22Rv1 (cell line): ENCODE measurements around the gene FAT1.

Experiments
- H3K27ac ChIP-seq: fragments of 450-650 bp; 2 replicates; pipeline ENCODE4 v1.5.1; 2017
- CTCF ChIP-seq: fragments of 450-650 bp; IDR thresholded peaks from 2 replicates; pipeline ENCODE4 v1.5.1; 2017; ENCODE audit warnings: mild to moderate bottlenecking
- ZFX ChIP-seq: fragments of 450-650 bp; IDR thresholded peaks from 2 replicates; pipeline ENCODE4 v1.6.1; 2017; ENCODE audit warnings: antibody characterized with exemption, borderline replicate concordance

FAT1 gene

GRCh38 chr4:186563761-186564160 lies 159.9 kb downstream of the FAT1 start:
- no peak for TF ChIP-seq CTCF
- no peak for TF ChIP-seq ZFX
- H3K27ac ChIP-seq: no peak overlapping the region

DNA sequence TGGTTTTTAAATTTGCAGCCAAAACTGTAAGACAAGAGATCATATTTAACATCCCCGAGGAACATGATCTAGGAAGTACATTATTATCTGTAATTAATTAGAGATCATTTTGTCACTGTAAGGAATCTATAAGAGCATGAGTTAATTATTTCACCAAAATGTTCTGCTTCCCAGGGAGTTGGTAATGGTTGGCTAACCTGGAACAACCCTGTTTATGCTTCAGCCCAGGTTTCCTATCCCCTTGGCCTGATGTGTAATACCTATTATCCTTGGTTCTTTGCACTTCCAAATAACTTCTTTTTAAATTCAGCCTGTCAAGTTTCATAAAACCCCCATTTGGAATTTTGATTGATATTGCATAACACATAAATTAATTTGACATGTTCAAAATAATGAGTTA lies 161.9 kb downstream of the FAT1 start:
- H3K27ac ChIP-seq: no peak overlapping the region
- TF ChIP-seq ZFX: no peak

DNA sequence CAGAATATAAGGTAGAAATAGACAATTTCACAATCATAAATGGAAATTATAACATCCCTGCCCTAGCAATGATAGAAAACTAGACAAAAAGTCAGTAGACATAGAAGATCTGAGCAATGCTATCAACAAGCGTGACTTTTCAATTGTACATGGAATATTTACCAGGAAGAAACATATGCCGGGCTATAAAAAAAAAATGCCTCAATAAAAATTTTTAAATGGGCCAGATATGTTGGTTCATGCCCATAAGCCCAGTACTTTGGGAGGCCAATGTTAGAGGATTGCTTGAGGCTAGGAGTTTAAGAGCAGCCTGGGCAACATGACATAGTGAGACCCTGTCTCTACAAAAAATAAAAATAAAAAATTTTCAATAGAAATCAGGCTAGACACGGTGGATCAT lies 163.0 kb downstream of the FAT1 start:
- no peak for TF ChIP-seq CTCF
- no peak for TF ChIP-seq ZFX
- no peak overlapping the region for H3K27ac ChIP-seq

- no peak overlapping the region for H3K27ac ChIP-seq
- TF ChIP-seq ZFX (no peak), CTCF (no peak)
Observed at GRCh38 chr4:186557486-186557885, 166.2 kb downstream of the FAT1 start.

DNA sequence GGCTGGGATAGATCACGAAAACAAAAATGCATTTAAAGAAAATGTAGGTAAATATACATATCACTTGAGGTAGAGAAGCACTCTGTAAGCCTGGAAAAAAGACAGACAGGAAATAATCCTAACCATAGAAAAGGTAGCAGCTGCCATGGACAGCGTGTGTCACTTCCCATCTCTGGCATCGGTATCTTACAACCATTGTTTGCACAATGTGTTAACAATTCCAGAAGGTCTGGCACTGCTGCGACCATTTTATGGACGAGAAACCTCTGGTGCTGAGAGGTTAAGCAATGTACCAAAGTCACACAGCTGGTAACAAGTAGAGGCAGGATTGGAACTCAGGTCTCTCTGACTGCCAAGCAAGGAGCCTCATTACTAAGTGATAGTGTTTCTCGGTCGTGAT lies 166.6 kb downstream of the FAT1 start:
- TF ChIP-seq ZFX: no peak
- TF ChIP-seq CTCF: no peak
- H3K27ac ChIP-seq: no peak overlapping the region

DNA sequence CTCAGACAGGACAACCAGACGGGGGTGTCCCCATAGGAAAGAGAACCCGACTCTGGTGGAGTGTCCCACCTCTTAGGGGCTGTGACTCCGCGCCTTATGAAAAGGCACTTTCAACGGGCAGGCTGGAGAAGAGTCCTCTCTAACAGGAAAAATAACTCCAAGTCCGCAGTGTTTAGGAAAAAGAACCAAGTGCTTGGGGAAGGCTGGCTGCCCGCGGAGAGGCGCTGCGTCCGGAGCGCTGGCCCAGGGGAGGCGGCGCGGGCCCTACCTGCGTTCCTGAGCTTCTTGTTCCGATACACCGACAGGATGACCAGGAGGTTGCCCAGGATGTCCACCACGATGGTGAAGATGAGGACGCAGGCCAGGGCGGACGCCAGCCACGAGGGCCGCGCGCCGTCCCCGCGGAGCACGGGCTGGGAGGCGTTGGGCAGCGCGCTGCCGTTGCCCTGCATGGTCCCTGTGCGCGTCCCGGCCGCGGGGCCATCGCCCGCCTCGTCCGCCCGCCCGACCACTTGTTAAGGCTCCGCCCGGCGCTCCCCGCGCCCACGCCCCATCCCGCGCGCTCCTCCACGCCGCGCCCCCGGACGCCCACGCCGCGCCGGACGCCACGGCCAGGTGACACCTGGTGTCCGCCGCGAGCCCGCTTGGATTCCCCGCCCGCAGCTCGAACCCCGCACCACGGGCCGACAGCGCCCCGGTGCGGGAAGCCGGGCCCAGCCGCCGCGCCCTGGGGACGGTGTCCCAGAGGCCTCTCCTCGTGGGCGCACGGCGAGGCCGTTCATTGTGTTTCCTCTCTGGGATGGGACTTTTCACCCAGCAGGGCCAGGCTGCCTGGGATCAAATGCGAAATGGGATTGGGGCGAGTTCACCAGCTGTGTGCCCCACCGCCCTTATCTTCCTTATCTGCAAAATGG lies 168.5 kb downstream of the FAT1 start, which contains the start of gene MTNR1A:
Gene MTNR1A, minus strand, starts transcription at position 654 of the 914 bp plus-strand sequence. Its CDS starts 202 bp downstream, at position 452.
- TF ChIP-seq CTCF (peak; percentile 61), ZFX (no peak)
- no peak within 1 kb of the TSS for H3K27ac ChIP-seq

DNA sequence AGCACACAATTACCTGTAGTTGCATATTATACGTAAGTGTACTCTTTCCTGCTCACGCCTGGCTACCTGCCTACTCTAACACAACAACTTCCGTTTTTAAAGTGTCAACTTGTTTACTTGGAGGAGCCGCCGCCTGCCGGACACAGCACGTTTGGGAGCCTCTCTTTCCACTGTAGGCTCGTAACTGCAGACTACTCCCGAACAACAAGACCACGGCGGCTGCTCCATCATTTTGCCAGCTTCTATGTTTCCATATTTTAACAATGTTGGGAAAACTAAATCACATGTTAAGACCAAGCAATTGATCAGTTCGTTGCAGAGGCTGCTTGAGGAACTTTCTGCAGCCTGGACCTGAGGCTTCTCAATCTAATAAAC lies 169.1 kb downstream of the FAT1 start:
- H3K27ac ChIP-seq: no peak overlapping the region
- TF ChIP-seq ZFX (no peak), CTCF (peak; percentile 16; the same call in 1 of the 2 replicates)
